ENCODE data around the gene BOD1L1. TPM values are rescaled to one million over a fixed set of nuclear protein-coding genes. Genes with fewer than 3 reads are reported as not detected.

The BOD1L1 gene
- total and polyA plus RNA-seq, 2 experiments from 2014 or later: 11.9 to 29.1 TPM

GRCh38 chr4:13542577-13543031 is 84.9 kb downstream of the BOD1L1 start:
- Histone ChIP-seq H3K4me1 (ENCODE audit: insufficient read depth) (peaks cover 12% of the 10 kb centered on the region), H3K79me2 (no peaks in the 10 kb centered on the region), H4K20me1 (ENCODE audit: insufficient read depth, poor library complexity, severe bottlenecking) (no peaks in the 10 kb centered on the region), H3K36me3 (replicated peaks; ENCODE audit: insufficient read depth, low read depth) (no peaks in the 10 kb centered on the region), H3K9me2 (replicated peaks; ENCODE audit: insufficient read depth) (no peaks in the 10 kb centered on the region), H3K4me2 (peak overlapping the region; percentile 75), H3K27me3 (peaks cover 94% of the 10 kb centered on the region), H3K4me3 (no peak overlapping the region), H3K9me3 (ENCODE audit: low read depth) (no peaks in the 10 kb centered on the region), H2AFZ (peak overlapping the region; percentile 45), H3K27ac (no peak overlapping the region)
- TF ChIP-seq EZH2 (IDR thresholded peaks at IDR 0.05; ENCODE audit: borderline replicate concordance) (no peak), EZH2phosphoT487 (IDR thresholded peaks at IDR 0.05; ENCODE audit: low read depth, severe bottlenecking, unreplicated experiment) (no peak), CTCF (IDR thresholded peaks at IDR 0.05; ENCODE audit: poor library complexity) (no peak)
- WGBS (ENCODE audit: low lambda C conversion rate, missing lambda C conversion rate): 27% methylated on average over 26 of the region's 27 CpGs
- DNase-seq (ENCODE audit: low spot score): no peak

- WGBS (ENCODE audit: low lambda C conversion rate, missing lambda C conversion rate): 1% methylated on average over 74 of the region's 79 CpGs
- no peaks in the 10 kb centered on the region for H3K9me3 ChIP-seq (ENCODE audit: low read depth)
- peaks cover 9% of the 10 kb centered on the region for H3K4me1 ChIP-seq (ENCODE audit: insufficient read depth)
- peak overlapping the region; percentile 45 for H2AFZ ChIP-seq
- no peaks in the 10 kb centered on the region for H3K79me2 ChIP-seq
- no peak overlapping the region for H3K27ac ChIP-seq
- H4K20me1 ChIP-seq (ENCODE audit: insufficient read depth, poor library complexity, severe bottlenecking): no peaks in the 10 kb centered on the region
- H3K9me2 ChIP-seq (replicated peaks; ENCODE audit: insufficient read depth): no peaks in the 10 kb centered on the region
- peak overlapping the region; percentile 75 for H3K4me2 ChIP-seq
- no peak overlapping the region for H3K4me3 ChIP-seq
- H3K36me3 ChIP-seq (replicated peaks; ENCODE audit: insufficient read depth, low read depth): no peaks in the 10 kb centered on the region
- TF ChIP-seq EZH2phosphoT487 (IDR thresholded peaks at IDR 0.05; ENCODE audit: low read depth, severe bottlenecking, unreplicated experiment): peak; percentile 3
- TF ChIP-seq EZH2 (IDR thresholded peaks at IDR 0.05; ENCODE audit: borderline replicate concordance): no peak
- TF ChIP-seq CTCF (IDR thresholded peaks at IDR 0.05; ENCODE audit: poor library complexity): peak; percentile 64
- peaks cover 94% of the 10 kb centered on the region for H3K27me3 ChIP-seq
- peak; percentile 75 for DNase-seq (ENCODE audit: low spot score)
These were observed 85.6 kb downstream of the BOD1L1 start for GRCh38 chr4:13541720-13542576.

- H3K27ac ChIP-seq: no peak overlapping the region
- H3K36me3 ChIP-seq (replicated peaks; ENCODE audit: insufficient read depth, low read depth): no peaks in the 10 kb centered on the region
- no peak overlapping the region for H3K4me2 ChIP-seq
- no peaks in the 10 kb centered on the region for H3K79me2 ChIP-seq
- H3K4me3 ChIP-seq: no peak overlapping the region
- H3K27me3 ChIP-seq: peaks cover 94% of the 10 kb centered on the region
- H4K20me1 ChIP-seq (ENCODE audit: insufficient read depth, poor library complexity, severe bottlenecking): no peaks in the 10 kb centered on the region
- no peaks in the 10 kb centered on the region for H3K9me2 ChIP-seq (replicated peaks; ENCODE audit: insufficient read depth)
- H2AFZ ChIP-seq: no peak overlapping the region
- H3K4me1 ChIP-seq (ENCODE audit: insufficient read depth): peaks cover 9% of the 10 kb centered on the region
- DNase-seq (ENCODE audit: low spot score): no peak
- no peaks in the 10 kb centered on the region for H3K9me3 ChIP-seq (ENCODE audit: low read depth)
- TF ChIP-seq CTCF (IDR thresholded peaks at IDR 0.05; ENCODE audit: poor library complexity) (no peak), EZH2phosphoT487 (IDR thresholded peaks at IDR 0.05; ENCODE audit: low read depth, severe bottlenecking, unreplicated experiment) (no peak), EZH2 (IDR thresholded peaks at IDR 0.05; ENCODE audit: borderline replicate concordance) (no peak)
- WGBS (ENCODE audit: low lambda C conversion rate, missing lambda C conversion rate): 36% methylated on average over 10 of the region's 10 CpGs
These were observed 86.3 kb downstream of the BOD1L1 start for GRCh38 chr4:13541176-13541604.
